ENCODE data around the gene GALM.

DNA sequence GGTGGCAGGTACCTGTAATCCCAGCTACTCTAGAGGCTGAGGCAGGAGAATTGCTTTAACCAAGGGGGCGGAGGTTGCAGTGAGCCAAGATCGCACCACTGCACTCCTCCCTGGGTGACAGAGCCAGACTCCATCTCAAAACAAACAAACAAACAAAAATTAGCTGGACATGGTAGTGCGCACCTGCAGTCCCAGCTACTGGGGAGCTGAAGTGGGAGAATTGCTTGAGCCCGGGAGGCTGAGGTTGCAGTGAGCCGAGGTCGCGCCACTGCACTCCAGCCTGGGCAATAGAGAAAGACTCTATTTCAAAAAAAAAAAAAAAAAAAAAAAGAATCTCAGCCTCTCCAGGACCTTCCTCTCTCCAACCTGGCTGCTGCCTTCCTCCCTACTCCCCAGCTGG, 65.2 kb downstream of the GALM start:
- no peak for TF ChIP-seq CTCF (IDR thresholded peaks at IDR 0.05; ENCODE audit: poor library complexity, severe bottlenecking)
- TF ChIP-seq TAF1 (IDR thresholded peaks at IDR 0.05; ENCODE audit: low read depth), result no peak
- TF ChIP-seq MXI1 (conservative IDR thresholded peaks at IDR 0.05; ENCODE audit: poor library complexity, severe bottlenecking), result no peak
- no peak for TF ChIP-seq EZH2 (IDR thresholded peaks at IDR 0.05; ENCODE audit: borderline replicate concordance, insufficient read depth, low read length, poor library complexity, severe bottlenecking)
- TF ChIP-seq, protein P1, sequence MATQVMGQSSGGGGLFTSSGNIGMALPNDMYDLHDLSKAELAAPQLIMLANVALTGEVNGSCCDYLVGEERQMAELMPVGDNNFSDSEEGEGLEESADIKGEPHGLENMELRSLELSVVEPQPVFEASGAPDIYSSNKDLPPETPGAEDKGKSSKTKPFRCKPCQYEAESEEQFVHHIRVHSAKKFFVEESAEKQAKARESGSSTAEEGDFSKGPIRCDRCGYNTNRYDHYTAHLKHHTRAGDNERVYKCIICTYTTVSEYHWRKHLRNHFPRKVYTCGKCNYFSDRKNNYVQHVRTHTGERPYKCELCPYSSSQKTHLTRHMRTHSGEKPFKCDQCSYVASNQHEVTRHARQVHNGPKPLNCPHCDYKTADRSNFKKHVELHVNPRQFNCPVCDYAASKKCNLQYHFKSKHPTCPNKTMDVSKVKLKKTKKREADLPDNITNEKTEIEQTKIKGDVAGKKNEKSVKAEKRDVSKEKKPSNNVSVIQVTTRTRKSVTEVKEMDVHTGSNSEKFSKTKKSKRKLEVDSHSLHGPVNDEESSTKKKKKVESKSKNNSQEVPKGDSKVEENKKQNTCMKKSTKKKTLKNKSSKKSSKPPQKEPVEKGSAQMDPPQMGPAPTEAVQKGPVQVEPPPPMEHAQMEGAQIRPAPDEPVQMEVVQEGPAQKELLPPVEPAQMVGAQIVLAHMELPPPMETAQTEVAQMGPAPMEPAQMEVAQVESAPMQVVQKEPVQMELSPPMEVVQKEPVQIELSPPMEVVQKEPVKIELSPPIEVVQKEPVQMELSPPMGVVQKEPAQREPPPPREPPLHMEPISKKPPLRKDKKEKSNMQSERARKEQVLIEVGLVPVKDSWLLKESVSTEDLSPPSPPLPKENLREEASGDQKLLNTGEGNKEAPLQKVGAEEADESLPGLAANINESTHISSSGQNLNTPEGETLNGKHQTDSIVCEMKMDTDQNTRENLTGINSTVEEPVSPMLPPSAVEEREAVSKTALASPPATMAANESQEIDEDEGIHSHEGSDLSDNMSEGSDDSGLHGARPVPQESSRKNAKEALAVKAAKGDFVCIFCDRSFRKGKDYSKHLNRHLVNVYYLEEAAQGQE (IDR thresholded peaks at IDR 0.05; ENCODE audit: borderline replicate concordance), result no peak
